ACC112 (cell line): ENCODE data around the gene GNA12.

Experiments used
- H2AFZ ChIP-seq: fragments of 200-600 bp; sonication (generic); one replicate; pipeline ENCODE4 v1.6.0; 2017; ENCODE audit warnings: antibody characterized with exemption, low read length; ENCODE audit not compliant: unreplicated experiment
- H3K27ac ChIP-seq: fragments of 200-600 bp; sonication (generic); 2 replicates; pipeline ENCODE4 v1.5.1; 2014; ENCODE audit warnings: low read depth, mild to moderate bottlenecking, antibody characterized with exemption, low read length, moderate library complexity
- H3K27me3 ChIP-seq: fragments of 200-600 bp; sonication (generic); 2 replicates; pipeline ENCODE4 v1.6.1; 2014; ENCODE audit warnings: mild to moderate bottlenecking, antibody characterized with exemption, low read length, moderate library complexity, mixed read lengths; ENCODE audit not compliant: insufficient read depth
- H3K36me3 ChIP-seq: fragments of 200-600 bp; sonication (generic); 2 replicates; pipeline ENCODE4 v1.6.1; 2016; ENCODE audit warnings: mild to moderate bottlenecking, antibody characterized with exemption, low read length, moderate library complexity, mixed read lengths; ENCODE audit not compliant: insufficient read depth
- H3K4me1 ChIP-seq: fragments of 200-600 bp; sonication (generic); one replicate; pipeline ENCODE4 v1.6.1; 2016; ENCODE audit warnings: low read length, mixed read lengths; ENCODE audit not compliant: insufficient read depth, unreplicated experiment, control insufficient read depth
- H3K4me3 ChIP-seq: fragments of 200-600 bp; sonication (generic); 2 replicates; pipeline ENCODE4 v1.5.1; 2014; ENCODE audit warnings: mild to moderate bottlenecking, low read depth, low read length
- H3K79me2 ChIP-seq: fragments of 200-600 bp; sonication (generic); one replicate; pipeline ENCODE4 v1.6.0; 2016; ENCODE audit warnings: low read length; ENCODE audit not compliant: control insufficient read depth, unreplicated experiment, insufficient read depth

Gene GNA12

DNA sequence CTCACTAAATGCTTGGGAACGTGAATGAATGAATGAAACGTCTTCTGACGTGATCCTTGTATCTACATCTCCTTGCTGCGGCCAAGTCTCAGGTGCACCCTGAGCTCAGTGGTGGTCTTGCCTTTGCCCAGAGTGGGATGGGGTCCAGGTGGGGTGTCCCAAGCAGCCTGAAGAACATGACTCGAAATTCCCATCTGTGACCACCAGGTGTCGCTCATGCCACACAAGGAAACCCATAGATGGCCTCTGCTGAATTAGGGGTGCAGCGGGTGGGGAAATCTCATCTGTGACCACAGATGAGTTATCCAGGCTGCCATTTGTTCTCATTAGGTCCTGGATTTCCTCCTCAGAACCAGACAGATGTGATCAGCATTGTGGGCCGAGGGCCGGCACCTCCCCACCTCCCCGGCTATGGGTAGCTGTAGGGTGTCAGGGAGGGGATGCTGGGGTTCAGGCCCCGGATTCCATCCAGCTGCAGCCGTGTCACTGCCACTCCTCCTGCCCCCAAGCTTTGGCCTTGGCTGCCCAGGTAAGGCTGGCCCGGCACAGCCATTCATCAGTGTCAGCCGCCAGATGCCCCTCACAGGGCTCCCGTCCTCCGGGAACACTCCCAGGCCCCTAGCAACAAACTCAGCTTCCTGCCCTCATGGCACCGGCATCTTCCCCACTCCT lies 21.0 kb upstream of the GNA12 start:
- Histone ChIP-seq H3K27ac (peak overlapping the region; percentile 95; the same call in 1 of the 2 replicates), H3K36me3 (no peaks in the 10 kb centered on the region), H3K4me3 (no peak overlapping the region), H3K4me1 (peaks cover 26% of the 10 kb centered on the region), H3K79me2 (no peaks in the 10 kb centered on the region), H3K27me3 (no peaks in the 10 kb centered on the region), H2AFZ (no peak overlapping the region)

DNA sequence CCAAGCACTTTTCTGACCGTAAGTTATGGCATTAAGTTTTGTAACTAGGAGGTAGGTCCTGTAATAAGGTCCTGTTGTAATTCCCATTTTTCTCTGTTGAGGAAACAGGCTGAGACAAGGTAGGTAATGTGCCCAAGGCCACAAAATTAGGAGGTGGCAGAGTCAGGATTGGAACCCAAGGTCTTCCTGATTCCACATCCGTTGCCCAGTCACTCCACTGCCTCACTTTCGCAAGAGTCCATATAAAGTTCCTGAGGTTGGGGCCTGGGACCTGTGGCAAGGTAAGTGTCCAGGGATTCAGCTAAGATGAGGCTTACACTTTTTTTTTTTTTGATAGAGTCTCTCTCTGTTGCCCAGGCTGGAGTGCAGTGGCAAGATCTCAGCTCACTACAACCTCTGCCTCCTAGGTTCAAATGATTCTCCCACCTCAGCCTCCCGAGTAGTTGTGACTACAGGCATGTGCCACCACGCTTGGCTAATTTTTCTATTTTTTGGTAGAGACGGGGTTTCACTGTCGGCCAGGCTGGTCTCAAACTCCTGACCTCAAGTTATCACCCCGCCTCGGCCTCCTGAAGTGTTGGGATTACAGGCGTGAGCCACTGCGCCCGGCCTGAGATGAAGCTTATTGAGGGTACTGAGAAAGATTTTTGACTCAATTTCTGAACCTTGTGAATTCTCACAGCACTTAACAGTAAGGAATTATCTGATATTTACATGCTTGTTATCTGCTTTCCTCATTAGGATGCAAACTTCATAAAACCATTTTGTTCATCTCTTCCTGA lies 20.3 kb upstream of the GNA12 start:
- no peaks in the 10 kb centered on the region for H3K36me3 ChIP-seq
- H3K4me1 ChIP-seq = peaks cover 25% of the 10 kb centered on the region
- no peak overlapping the region for H2AFZ ChIP-seq
- H3K79me2 ChIP-seq = no peaks in the 10 kb centered on the region
- peak overlapping the region; percentile 95 for H3K27ac ChIP-seq
- H3K4me3 ChIP-seq = peak overlapping the region; percentile 60
- H3K27me3 ChIP-seq = no peaks in the 10 kb centered on the region

DNA sequence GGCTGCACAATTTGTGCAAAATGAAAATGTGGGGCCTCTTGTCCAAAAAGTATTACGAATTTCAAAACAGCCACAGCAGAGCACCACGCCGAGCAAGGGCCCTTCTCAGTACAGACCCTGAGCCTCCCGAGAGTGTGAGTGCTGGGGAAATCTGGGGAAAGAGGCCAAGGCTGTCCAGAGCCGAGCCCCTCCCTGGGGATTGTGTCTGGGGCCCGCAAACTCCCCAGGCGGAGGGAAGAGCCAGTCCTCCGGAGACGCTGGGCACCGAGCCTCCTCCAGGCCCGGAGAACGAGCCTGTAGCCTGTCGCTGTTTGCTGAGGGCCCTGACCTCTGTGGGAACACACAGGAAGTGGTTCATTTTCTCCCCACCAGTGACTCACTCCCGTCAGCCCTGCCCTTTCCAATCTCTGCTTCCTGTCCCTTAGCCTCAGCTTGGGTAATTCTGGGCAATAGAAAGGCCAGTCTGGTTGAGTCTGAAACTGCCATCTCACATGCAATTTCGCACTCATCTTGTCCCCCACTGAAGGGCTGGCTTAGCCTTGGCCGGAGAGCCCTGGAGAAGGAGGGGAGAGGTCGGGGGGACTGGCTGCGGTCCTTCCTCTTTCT lies 19.5 kb upstream of the GNA12 start:
- peak overlapping the region; percentile 60 for H3K4me3 ChIP-seq
- no peaks in the 10 kb centered on the region for H3K27me3 ChIP-seq
- H3K4me1 ChIP-seq = peaks cover 25% of the 10 kb centered on the region
- no peaks in the 10 kb centered on the region for H3K79me2 ChIP-seq
- peak overlapping the region; percentile 95 for H3K27ac ChIP-seq
- no peak overlapping the region for H2AFZ ChIP-seq
- H3K36me3 ChIP-seq = no peaks in the 10 kb centered on the region

DNA sequence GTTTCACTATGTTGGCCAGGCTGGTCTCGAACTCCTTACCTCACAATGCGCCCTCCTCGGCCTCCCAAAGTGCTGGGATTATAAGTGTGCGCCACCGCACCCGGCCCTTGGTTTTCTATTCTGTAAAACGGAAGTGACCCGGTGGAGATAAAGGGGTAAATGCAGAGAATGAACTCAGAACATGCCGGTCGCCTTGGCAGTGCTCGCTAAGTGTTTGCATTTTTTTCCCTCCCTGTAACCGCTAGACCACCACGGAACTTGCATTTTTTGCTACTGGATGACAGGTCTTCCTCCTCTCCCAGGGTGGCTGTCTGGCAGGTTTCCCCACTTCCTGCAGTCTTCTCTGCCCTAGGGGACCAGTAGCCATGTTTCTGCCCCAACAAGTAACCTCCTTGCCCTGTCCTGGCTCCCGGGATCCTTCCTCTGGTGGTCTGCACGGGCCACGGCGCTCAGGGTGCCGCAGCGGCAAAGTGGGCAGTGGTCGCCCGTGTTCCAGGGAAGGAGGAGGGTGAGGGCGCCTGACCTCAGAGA lies 18.8 kb upstream of the GNA12 start:
- Histone ChIP-seq H3K4me3 (peak overlapping the region; percentile 35), H2AFZ (peak overlapping the region; percentile 40), H3K27ac (peak overlapping the region; percentile 95), H3K27me3 (no peaks in the 10 kb centered on the region), H3K36me3 (no peaks in the 10 kb centered on the region), H3K79me2 (no peaks in the 10 kb centered on the region), H3K4me1 (peaks cover 25% of the 10 kb centered on the region)

DNA sequence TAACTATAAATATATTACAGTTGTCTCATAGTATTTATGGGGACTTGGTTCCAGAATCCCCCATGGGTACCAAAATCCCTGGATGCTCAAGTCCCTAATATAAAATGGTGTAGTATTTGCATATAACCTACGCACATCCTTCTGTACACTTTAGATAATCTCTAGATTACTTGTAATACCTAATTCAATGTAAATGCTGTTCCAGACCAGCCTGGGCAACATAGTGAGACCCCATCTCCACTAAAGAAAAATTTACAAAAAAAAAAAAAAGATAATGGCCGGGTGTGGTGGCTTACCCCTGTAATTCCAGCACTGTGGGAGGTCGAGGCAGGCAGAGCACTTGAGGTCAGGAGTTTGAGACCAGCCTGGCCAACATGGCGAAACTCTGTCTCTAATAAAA lies 17.4 kb upstream of the GNA12 start:
- H3K4me1 ChIP-seq = peaks cover 25% of the 10 kb centered on the region
- no peaks in the 10 kb centered on the region for H3K36me3 ChIP-seq
- no peak overlapping the region for H2AFZ ChIP-seq
- no peak overlapping the region for H3K4me3 ChIP-seq
- no peak overlapping the region for H3K27ac ChIP-seq
- H3K79me2 ChIP-seq = no peaks in the 10 kb centered on the region
- H3K27me3 ChIP-seq = no peaks in the 10 kb centered on the region

DNA sequence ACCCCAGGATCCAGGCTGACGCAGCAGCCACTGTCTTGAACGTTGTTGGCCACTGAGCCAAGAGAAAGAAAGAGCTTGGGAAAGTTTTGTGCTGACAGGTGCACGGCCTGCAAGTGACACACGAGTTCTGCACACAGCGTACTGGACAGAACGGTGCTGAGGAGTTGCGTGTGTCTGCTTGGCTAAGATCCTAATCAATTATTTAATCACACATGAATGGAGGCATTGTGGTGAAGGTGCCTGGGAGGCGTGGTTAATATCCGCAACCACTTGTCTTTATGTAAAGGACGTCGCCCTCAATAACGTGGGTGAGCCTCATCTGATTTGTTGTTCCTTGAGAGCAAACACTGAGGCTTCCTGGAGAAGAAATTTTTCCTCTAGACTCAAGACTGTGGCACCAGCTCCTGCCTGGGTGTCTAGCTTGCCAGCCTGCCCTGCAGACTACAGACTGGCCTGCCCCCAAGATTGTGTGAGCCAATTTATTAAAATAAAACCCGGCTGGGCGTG lies 16.6 kb upstream of the GNA12 start:
- no peak overlapping the region for H3K27ac ChIP-seq
- H2AFZ ChIP-seq = no peak overlapping the region

DNA sequence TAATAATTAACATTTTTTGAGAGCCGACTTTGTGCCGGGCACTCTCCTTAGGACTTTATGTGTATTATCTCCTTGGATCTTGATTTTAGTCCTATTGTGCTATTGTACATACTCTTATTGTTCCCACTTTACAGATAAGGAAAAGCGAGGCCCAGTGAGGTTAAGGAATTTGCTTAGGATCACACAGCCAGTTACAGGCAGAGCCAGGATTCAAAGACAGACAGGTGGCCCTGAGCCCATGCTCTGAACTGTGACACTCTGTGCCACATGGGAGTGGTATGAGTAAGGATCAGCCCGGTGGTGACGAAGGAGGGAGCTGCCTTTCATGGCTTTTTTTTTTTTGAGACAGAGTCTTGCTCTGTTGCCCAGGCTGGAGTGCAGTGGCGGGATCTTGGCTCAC lies 15.8 kb upstream of the GNA12 start:
- no peaks in the 10 kb centered on the region for H3K79me2 ChIP-seq
- H3K36me3 ChIP-seq = no peaks in the 10 kb centered on the region
- no peak overlapping the region for H3K27ac ChIP-seq
- no peaks in the 10 kb centered on the region for H3K27me3 ChIP-seq
- no peak overlapping the region for H3K4me3 ChIP-seq
- H3K4me1 ChIP-seq = peaks cover 25% of the 10 kb centered on the region
- no peak overlapping the region for H2AFZ ChIP-seq

More for the DNA sequence above, 16.6 kb upstream of the GNA12 start:
- H3K4me1 ChIP-seq = peaks cover 25% of the 10 kb centered on the region
- no peaks in the 10 kb centered on the region for H3K27me3 ChIP-seq
- no peaks in the 10 kb centered on the region for H3K79me2 ChIP-seq
- H3K4me3 ChIP-seq = no peak overlapping the region
- no peaks in the 10 kb centered on the region for H3K36me3 ChIP-seq

DNA sequence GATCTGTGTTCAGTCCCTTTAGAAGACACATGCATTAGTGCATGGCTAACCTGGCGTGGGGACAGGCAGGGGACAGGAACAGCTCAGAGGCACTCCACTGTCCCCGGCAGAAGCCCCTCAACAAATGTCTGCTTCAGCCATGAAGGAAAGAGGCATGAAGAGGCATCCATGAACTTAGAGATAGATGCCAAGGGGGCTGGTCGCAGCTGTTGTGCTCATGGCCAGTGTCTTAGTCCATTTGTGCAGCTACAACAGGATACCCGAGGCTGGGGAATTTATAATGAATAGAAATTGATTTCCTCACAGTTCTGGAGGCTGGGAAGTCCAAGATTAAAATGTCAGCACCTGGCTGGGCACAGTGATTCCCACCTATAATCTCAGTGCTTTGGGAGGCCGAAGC lies 14.5 kb upstream of the GNA12 start:
- Histone ChIP-seq H3K36me3 (no peaks in the 10 kb centered on the region), H3K4me1 (peaks cover 13% of the 10 kb centered on the region), H3K27ac (no peak overlapping the region), H3K27me3 (no peaks in the 10 kb centered on the region), H2AFZ (no peak overlapping the region), H3K4me3 (no peak overlapping the region), H3K79me2 (no peaks in the 10 kb centered on the region)

DNA sequence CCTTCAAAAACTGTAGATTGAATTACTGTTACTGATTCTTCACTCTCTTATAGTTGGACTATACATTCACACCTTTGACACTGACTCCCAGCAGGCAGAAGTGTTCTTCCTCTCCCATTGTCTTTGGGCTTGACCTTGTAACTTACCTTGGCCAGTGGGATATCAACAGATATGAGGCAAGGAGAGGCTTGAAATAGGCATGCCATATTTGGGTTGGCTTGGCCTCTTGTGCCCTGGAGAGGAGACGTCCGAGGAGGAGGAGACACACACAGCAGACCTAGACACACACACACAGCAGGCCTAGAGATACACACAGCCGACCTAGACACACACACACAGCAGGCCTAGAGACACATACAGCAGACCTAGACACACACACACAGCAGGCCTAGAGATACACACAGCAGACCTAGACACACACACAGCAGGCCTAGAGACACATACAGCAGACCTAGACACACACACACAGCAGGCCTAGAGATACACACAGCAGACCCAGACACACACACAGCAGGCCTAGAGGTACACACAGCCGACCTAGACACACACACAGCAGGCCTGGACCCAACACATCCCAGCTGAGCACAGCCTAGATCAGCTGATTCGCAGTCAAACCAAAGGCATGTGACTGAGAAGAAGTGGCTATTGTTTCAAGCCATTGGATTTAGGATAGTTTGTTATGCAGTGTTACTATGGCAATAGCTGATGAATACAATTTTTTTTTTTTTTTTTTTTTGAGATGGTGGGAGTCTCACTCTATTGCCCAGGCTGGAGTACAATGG lies 12.5 kb upstream of the GNA12 start:
- H3K27me3 ChIP-seq = no peaks in the 10 kb centered on the region
- H2AFZ ChIP-seq = no peak overlapping the region
- no peaks in the 10 kb centered on the region for H3K79me2 ChIP-seq
- H3K4me3 ChIP-seq = no peak overlapping the region
- no peak overlapping the region for H3K27ac ChIP-seq
- no peaks in the 10 kb centered on the region for H3K36me3 ChIP-seq
- H3K4me1 ChIP-seq = peaks cover 12% of the 10 kb centered on the region

DNA sequence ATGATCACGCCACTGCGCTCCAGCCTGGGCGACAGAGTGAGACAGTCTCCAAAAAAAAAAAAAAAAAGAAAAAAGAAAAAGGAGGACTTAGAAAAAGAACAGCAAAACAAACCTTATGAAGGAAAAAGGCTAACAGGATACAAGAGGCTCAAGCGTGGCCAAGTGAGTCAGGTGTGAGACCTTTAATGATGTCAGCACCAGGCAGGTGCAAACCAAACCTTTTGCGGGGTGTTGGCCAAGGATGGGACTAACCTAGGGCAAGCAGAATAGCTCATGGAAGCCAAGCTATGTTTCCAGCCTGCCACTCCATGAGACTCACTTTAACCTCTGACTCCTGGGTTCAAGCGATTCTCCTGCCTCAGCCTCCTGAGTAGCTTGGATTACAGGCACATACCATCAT lies 11.3 kb upstream of the GNA12 start:
- Histone ChIP-seq H3K79me2 (no peaks in the 10 kb centered on the region), H3K27me3 (no peaks in the 10 kb centered on the region), H3K4me1 (peaks cover 15% of the 10 kb centered on the region), H2AFZ (no peak overlapping the region), H3K36me3 (no peaks in the 10 kb centered on the region), H3K27ac (no peak overlapping the region), H3K4me3 (no peak overlapping the region)
